Measurements from ENCODE around the gene MCF2L.
"Not testable (repeated sequence)": the region's sequence is repeated elsewhere in the genome, so short reads cannot be mapped to it uniquely, and the experiment has no call there.

The MCF2L gene

GRCh38 chr13:113053376-113053775, 84.4 kb downstream of the MCF2L start:
- DNase-seq = no peak

- DNase-seq = no peak
Observed at GRCh38 chr13:113053801-113054604, 85.0 kb downstream of the MCF2L start.

- no peak for DNase-seq
Observed at GRCh38 chr13:113057084-113057483, 88.1 kb downstream of the MCF2L start.

GRCh38 chr13:113057559-113057958, 88.5 kb downstream of the MCF2L start:
- DNase-seq = not testable (repeated sequence)

- no peak for DNase-seq
Observed at GRCh38 chr13:113058129-113058987, 89.3 kb downstream of the MCF2L start.

GRCh38 chr13:113058988-113059850, 90.2 kb downstream of the MCF2L start:
- no peak for DNase-seq

- no peak for DNase-seq
Observed at GRCh38 chr13:113059891-113060290, 90.9 kb downstream of the MCF2L start.

GRCh38 chr13:113060557-113061270, 91.7 kb downstream of the MCF2L start:
- DNase-seq = no peak

- no peak for DNase-seq
Observed at GRCh38 chr13:113061271-113061625, 92.2 kb downstream of the MCF2L start.

GRCh38 chr13:113061796-113062425, 92.9 kb downstream of the MCF2L start:
- DNase-seq = no peak

- DNase-seq = no peak
Observed at GRCh38 chr13:113062691-113063090, 93.7 kb downstream of the MCF2L start.

GRCh38 chr13:113063091-113063491, 94.1 kb downstream of the MCF2L start:
- no peak for DNase-seq

- DNase-seq = no peak
Observed at GRCh38 chr13:113064000-113064533, 95.1 kb downstream of the MCF2L start.

- DNase-seq = no peak
Observed at GRCh38 chr13:113064534-113065405, 95.8 kb downstream of the MCF2L start.

- no peak for DNase-seq
Observed at GRCh38 chr13:113065406-113066141, 96.6 kb downstream of the MCF2L start.

- DNase-seq = no peak
Observed at GRCh38 chr13:113066142-113066455, 97.1 kb downstream of the MCF2L start.

GRCh38 chr13:113066746-113067145, 97.7 kb downstream of the MCF2L start:
- DNase-seq = no peak

GRCh38 chr13:113069861-113070805, 101.1 kb downstream of the MCF2L start:
- DNase-seq = no peak

GRCh38 chr13:113070855-113071254, 101.8 kb downstream of the MCF2L start:
- DNase-seq = no peak
